ENCODE measurements around the gene KRTAP15-1.

The KRTAP15-1 gene

GRCh38 chr21:30439975-30440374 lies at the start of gene KRTAP15-1:
Gene KRTAP15-1, plus strand, starts transcription at chr21:30440275. Its CDS starts 53 bp downstream, at chr21:30440328.
- DNase-seq (ENCODE audit: low spot score) = no peak

- no peak for DNase-seq (ENCODE audit: low spot score)
These were observed 48.5 kb upstream of the KRTAP15-1 start for GRCh38 chr21:30391492-30392025.

GRCh38 chr21:30395731-30396130 lies 44.3 kb upstream of the KRTAP15-1 start, which contains the start of gene KRTAP13-1:
Gene KRTAP13-1, plus strand, starts transcription at chr21:30396031. Its CDS starts 56 bp downstream, at chr21:30396087.
- no peak for DNase-seq (ENCODE audit: low spot score)

GRCh38 chr21:30408782-30409494 lies 31.1 kb upstream of the KRTAP15-1 start:
- DNase-seq (ENCODE audit: low spot score) = no peak

GRCh38 chr21:30415993-30416392 lies 24.1 kb upstream of the KRTAP15-1 start:
- no peak for DNase-seq (ENCODE audit: low spot score)

GRCh38 chr21:30425826-30426225 lies 14.2 kb upstream of the KRTAP15-1 start, which contains the start of gene KRTAP13-3:
Gene KRTAP13-3, minus strand, starts transcription at chr21:30425926. Its CDS starts 14 bp downstream, at chr21:30425912.
- no peak for DNase-seq (ENCODE audit: low spot score)

GRCh38 chr21:30426731-30427130 lies 13.3 kb upstream of the KRTAP15-1 start:
- no peak for DNase-seq (ENCODE audit: low spot score)

- DNase-seq (ENCODE audit: low spot score) = no peak
These were observed 9.9 kb upstream of the KRTAP15-1 start, which contains the start of gene KRTAP13-4 for GRCh38 chr21:30430170-30430655. Gene KRTAP13-4, plus strand, starts transcription at chr21:30430220. Its CDS starts 56 bp downstream, at chr21:30430276.

- DNase-seq (ENCODE audit: low spot score) = peak; percentile 16
These were observed 5.9 kb upstream of the KRTAP15-1 start for GRCh38 chr21:30434033-30434631.

- DNase-seq (ENCODE audit: low spot score) = no peak
These were observed 3.0 kb upstream of the KRTAP15-1 start for GRCh38 chr21:30437010-30437565.

GRCh38 chr21:30443226-30443625 lies 3.2 kb downstream of the KRTAP15-1 start:
- no peak for DNase-seq (ENCODE audit: low spot score)

GRCh38 chr21:30444204-30444603 lies 4.1 kb downstream of the KRTAP15-1 start:
- no peak for DNase-seq (ENCODE audit: low spot score)

- DNase-seq (ENCODE audit: low spot score) = no peak
These were observed 7.0 kb downstream of the KRTAP15-1 start for GRCh38 chr21:30447056-30447455.

- no peak for DNase-seq (ENCODE audit: low spot score)
These were observed 8.4 kb downstream of the KRTAP15-1 start for GRCh38 chr21:30448514-30448913.

GRCh38 chr21:30463713-30464112 lies 23.6 kb downstream of the KRTAP15-1 start:
- peak; percentile 1 for DNase-seq (ENCODE audit: low spot score)

GRCh38 chr21:30468900-30469714 lies 29.0 kb downstream of the KRTAP15-1 start:
- DNase-seq (ENCODE audit: low spot score) = no peak

- DNase-seq (ENCODE audit: low spot score) = no peak
These were observed 37.9 kb downstream of the KRTAP15-1 start for GRCh38 chr21:30478004-30478403.

GRCh38 chr21:30479259-30479658 lies 39.2 kb downstream of the KRTAP15-1 start:
- DNase-seq (ENCODE audit: low spot score) = no peak

- no peak for DNase-seq (ENCODE audit: low spot score)
These were observed 40.1 kb downstream of the KRTAP15-1 start, which contains the start of gene KRTAP19-1 for GRCh38 chr21:30480145-30480544. Gene KRTAP19-1, minus strand, starts transcription at chr21:30480367. Its CDS starts 50 bp downstream, at chr21:30480317.

- no peak for DNase-seq (ENCODE audit: low spot score)
These were observed 42.1 kb downstream of the KRTAP15-1 start for GRCh38 chr21:30482130-30482529.

- DNase-seq (ENCODE audit: low spot score) = no peak
These were observed 46.1 kb downstream of the KRTAP15-1 start for GRCh38 chr21:30486180-30486579.

GRCh38 chr21:30487336-30487735 lies 47.3 kb downstream of the KRTAP15-1 start, which contains the start of gene KRTAP19-2:
Gene KRTAP19-2, minus strand, starts transcription at chr21:30487436. Its CDS starts 88 bp downstream, at chr21:30487348.
- DNase-seq (ENCODE audit: low spot score) = no peak

Data from kidney capillary endothelial cell (primary cell).